Spleen (tissue), 7 donors: ENCODE data around the gene TIAM1.

Source experiments
- CTCF ChIP-seq, 11 experiments: fragments of 200-600 bp in 7 of 11; fragments of 450-650 bp in 4 of 11; sonication (generic) in 4 of 11; IDR thresholded peaks in 8 of 11; conservative IDR thresholded peaks in 3 of 11; 1 replicate in 7 of 11; 2 replicates in 4 of 11; pipeline versions ENCODE4 v1.4.0 to v1.8.0; 2016 to 2021; ENCODE audit warnings: antibody characterized with exemption in 11 of 11, inconsistent platforms in 4 of 11, mild to moderate bottlenecking in 1 of 11
- POLR2A ChIP-seq, 3 donors: fragments of 450-650 bp; IDR thresholded peaks; one replicate each; pipeline ENCODE4 v1.5.1; 2017; ENCODE audit warnings: antibody characterized with exemption in 3 of 3, mild to moderate bottlenecking in 1 of 3
- POLR2AphosphoS5 ChIP-seq, 3 donors: sonication (generic); formaldehyde crosslinking; IDR thresholded peaks; one replicate each; pipeline ENCODE4 v1.5.1; 2017; ENCODE audit warnings: antibody characterized with exemption in 3 of 3
- donor health status: DM: no; HTN: no; CAD: no; lungs with moderate emphysema.
- donor health status: DM: no; HTN: no; CAD: no.
- donor health status: DM: no; HTN: no; CAD: no.

- TF ChIP-seq CTCF (IDR thresholded peaks at IDR 0.05 in 8 of 11, conservative IDR thresholded peaks at IDR 0.05 in 3 of 11) (no peak), POLR2A (IDR thresholded peaks at IDR 0.05) (no peak), POLR2AphosphoS5 (IDR thresholded peaks at IDR 0.05) (no peak)
Observed at GRCh38 chr21:31340514-31340913, 3.5 kb downstream of the TIAM1 start.
